NCI-H2227 (cell line): ENCODE data around the gene SLC26A3.
A peak's percentile ranks its signal among the peaks of the same experiment; 100 is the strongest.

ENCODE experiments used
- DNase-seq: peaks from one replicate; lab custom pipeline; 2025; ENCODE audit not compliant: unreplicated experiment; lab: John Stamatoyannopoulos, UW

SLC26A3 gene

DNA sequence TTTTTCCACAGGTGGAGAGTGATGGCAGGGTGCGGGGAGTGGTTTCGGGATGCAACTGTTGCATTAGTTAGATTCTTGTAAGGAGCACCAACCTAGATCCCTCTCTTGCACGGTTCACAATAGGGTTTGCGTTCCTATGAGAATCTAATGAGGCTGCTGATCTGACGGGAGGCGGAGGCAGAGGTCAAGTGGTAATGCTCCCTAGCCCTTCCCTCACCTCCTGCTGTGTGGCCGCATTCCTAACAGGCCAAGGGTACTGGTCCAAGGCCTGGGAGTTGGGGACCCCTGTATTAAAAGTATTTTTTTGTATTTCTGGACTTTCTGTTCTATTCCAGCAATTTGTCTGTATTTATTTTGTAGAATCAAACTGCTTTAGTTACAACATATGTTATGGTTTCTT is 51.9 kb downstream of the SLC26A3 start:
- no peak for DNase-seq

DNA sequence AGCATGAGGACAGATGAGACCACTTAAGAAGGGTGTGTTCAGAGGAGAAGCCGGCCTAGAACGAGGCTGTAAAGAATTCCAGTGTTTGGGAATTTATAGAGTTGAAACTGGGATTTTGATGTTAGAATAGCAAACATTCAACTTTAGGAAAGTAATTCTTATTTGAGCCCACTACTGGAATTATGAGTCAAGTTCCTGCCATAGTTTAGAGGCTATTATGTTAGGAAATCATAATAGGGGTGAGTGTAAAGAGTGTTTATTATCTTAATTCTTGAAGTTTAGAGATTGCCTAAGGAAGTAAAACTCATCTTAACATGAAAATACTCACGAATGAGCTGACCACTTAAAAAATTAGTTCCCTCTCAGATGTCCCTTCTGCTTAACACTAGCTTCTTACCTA is 57.0 kb downstream of the SLC26A3 start:
- DNase-seq = no peak

GRCh38 chr7:107744345-107744750 is 58.7 kb downstream of the SLC26A3 start:
- DNase-seq = no peak

- peak; percentile 98 for DNase-seq
Measured at GRCh38 chr7:107743567-107744344, 59.3 kb downstream of the SLC26A3 start, which contains the start of gene CBLL1. Gene CBLL1 (plus strand): TSS chr7:107744142. CDS start chr7:107744164, 22 bp downstream.

GRCh38 chr7:107742678-107743566 is 60.1 kb downstream of the SLC26A3 start:
- DNase-seq = peak; percentile 92

GRCh38 chr7:107728276-107728675 is 74.7 kb downstream of the SLC26A3 start:
- DNase-seq = no peak

- DNase-seq = no peak
Measured at GRCh38 chr7:107726356-107727130, 76.5 kb downstream of the SLC26A3 start.

- peak; percentile 57 for DNase-seq
Measured at GRCh38 chr7:107725138-107725740, 77.8 kb downstream of the SLC26A3 start.

DNA sequence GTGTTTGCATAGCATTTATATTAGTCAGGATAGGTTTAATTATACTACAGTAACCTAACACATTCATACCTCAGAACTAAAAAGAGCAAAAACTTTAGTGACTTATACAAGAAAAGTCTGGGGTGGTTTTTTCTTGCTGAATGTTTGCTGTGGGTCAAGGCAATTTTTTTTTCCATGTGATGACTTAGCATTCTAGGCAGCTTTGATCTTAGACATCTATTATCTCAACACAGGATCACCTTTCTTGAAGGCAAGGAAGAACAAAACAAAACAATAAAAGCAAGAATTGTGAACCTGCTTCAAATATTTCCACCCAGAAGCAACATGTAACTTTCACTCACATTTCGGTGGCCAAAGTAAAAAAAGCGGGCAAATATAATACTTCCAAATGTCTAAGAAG is 79.8 kb downstream of the SLC26A3 start:
- no peak for DNase-seq

DNA sequence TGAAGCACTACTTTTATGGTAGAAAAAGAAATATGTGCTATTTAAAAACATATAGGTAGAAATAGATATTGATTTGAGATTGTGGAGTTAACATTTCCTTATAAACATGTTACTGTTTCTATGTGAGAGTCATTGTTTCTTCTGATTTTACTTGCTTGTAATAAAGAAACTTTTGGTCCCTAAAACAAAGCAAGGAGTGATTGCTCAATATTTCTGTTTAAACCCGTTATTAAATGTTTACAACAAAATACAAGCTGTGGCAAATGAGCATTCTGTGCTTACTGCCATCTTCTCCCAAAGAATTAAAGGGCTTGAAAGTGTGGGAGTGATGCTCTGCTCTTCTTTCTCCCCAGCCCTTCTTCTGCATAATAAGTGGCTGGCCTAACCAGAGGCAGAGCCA is 81.7 kb downstream of the SLC26A3 start:
- DNase-seq = no peak

GRCh38 chr7:107718456-107719193 is 84.4 kb downstream of the SLC26A3 start:
- no peak for DNase-seq

GRCh38 chr7:107715531-107715930 is 87.5 kb downstream of the SLC26A3 start:
- DNase-seq = no peak
